Activated gamma-delta T cell treated with anti-CD3 and anti-CD28 coated beads, Interleukin-2, amount 50 U/mL, for 16 hours (primary cell): Measurements from ENCODE around the gene ANKRD34C.

ENCODE experiments used
- DNase-seq: peaks from one replicate; pipeline ENCODE4 v3.0.0-alpha.2; 2020; ENCODE audit warnings: low read depth

The ANKRD34C gene

DNA sequence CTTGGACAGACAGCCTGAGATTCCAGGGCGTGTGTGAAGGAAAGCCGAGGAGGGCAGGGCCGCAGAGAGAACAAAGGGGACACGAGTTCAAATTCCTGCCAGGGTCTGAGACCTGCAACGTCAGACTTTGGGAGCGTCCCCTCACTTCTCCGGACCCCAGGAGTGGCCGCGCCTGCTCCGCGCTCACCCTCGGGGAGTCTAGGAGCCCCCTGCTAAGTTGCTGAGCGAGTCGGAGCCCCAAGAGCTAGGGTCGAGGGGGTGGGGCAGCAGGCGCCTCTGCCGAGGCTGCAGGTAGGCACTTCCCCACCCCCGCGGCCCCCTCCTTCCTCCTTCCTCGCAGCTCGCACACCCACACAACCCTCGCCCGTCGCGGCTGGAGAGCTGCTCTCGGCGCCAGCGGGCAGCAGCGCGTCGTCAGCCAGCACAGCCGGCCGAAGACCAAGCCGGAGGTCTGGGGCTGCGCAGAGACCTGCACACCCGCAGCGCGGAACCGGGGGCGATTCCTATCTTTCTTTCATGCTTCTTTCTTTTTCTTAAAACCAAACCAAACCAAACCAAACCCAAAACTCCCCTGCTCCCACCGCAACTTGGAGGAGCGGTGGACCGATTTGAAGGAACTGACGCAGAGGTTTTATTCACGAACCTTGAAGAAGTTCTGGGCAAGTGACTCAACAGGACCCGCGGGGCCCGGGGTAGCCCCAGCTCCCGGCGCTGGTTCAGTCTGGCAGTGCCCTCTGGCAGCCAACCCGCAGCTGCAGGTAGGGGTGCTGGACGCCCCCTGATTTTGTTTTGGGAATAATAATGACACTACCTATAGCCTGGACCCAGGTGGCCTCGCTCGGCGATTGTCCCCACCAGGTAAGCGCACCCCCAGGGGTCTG lies at the start of gene ANKRD34C:
TSS of gene ANKRD34C (plus strand) at position 352 of the 881 bp plus-strand sequence. CDS start 10,563 bp downstream, outside the sequence.
- DNase-seq = no peak

DNA sequence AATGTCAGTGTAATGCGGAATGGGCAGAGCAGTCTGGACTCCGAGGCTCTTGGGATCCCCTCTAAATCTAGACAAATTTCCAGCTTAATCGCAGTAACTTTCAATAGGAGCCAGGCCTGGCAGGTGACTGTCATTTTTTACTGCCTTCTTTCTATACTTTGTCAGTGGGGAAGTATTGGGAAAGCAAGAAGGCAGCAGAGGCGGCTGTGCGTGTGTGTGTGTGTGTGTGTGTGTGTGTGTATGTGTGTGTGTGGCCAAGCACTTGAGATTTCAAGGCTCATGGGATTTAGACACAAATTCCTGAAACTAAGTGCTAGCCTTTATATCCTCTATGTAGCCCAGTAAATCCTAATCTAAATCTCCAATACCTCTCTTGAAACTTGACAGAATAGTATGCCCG lies 49.3 kb upstream of the ANKRD34C start:
- no peak for DNase-seq

DNA sequence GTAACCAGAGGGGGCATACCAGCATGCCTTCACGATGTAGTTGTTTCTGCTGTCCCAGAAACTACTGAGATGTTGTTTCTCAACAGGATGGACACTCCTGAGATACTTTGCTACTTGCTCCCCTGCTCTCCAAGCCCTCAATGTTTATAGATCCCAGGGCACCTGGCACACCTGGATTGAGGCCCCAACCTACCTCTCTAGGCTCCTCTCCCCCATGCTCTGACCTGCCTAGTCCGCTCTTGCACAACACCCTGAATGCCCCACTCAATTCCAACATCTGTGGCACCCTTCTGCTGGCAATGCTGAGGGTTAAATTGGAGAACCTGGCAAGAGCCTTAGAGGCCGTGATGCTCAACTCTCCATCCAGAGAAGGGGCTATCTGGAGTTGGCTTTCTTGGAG lies 42.5 kb upstream of the ANKRD34C start:
- DNase-seq = no peak

DNA sequence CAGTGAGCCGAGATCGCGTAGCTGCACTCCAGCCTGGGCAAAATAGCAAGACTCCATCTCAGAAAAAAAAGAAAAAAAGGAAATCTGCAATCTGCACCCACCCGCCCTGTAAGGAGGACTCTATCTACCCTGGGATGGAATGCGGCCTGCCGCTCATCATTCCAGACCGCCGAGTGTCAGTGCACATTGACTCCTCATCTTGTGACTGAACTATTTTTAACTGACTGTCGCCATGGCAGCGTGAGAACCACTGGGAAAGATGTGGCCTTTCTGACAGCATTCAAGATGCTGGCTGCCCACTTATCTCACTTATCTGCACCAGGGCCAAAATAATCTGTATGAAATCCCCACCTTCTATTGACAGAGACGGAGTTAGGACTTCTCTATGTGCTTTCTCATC lies 38.8 kb upstream of the ANKRD34C start:
- no peak for DNase-seq

DNA sequence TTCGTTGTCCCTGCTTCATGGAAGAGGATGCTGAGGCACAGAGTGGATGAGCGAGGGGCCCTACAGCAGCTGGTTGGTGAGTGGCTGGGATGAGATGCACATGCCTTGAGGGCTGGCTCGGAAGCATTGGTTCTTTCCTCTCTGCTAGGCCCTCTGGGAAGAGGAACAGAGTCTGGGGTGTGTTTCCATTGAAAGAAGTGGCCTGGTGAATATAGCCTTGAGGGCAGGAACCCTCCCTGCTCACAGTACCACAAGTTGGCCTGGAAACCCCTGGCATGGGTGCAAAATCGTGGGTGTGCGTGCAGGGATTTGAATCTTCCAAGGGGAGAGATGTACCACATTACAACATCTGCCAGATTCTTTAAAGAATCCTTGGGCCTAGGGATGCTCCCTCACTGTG lies 37.6 kb upstream of the ANKRD34C start:
- DNase-seq = no peak

DNA sequence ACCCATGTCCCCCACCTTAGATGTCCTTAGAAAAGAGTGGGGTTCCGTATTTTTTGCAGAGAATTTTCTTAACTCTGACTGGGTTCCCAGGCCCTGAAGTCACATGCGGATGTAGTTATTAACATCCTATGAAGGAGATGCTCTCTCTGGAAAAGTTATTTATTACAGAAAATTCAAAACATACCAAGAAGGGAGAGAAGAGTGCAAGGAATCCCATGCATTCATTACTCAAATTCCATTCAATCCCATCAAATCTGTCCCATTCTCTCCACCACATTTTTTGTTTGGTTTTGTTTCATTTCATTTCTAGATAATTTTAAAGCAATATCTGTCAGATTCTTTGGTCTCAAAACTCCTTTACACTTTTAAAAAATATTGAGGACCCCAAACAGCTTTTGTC lies 34.3 kb upstream of the ANKRD34C start:
- no peak for DNase-seq

DNA sequence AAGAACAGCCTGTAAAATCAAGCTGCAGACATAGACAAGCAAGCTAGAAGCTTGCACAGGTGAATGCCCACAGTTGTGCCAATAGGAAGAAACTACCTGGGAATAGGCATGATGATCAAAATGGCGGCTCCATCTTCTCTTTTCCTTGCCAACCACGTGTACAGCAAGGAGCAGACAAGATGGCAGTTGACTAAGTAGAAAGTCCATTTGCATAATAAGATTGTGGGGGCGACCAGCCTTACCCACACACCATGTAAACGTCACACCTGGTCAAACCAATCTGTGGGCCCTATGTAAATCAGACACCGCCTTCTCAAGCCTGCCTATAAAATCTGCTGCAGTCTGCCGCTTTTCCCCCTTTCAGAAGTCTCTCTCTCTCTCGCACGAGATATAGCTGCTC lies 25.1 kb upstream of the ANKRD34C start:
- DNase-seq = no peak

DNA sequence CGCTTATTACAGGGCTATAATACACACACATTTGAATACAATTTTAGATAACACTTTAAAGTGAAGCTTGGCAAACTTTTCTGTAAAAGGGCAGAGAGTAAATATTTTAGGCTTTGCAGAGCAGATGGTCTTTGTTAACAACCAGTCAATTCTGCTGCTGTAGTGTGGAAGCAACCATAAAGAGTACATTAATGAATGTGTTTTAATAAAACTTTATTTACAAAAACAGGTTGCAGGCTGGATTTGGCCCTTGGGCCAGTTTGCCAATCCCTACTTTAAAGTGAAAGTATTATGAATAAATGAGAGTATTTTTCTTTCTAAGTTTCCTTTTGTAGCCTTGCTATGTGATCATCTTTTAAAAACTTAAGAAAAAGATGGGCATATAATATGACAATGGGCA lies 20.7 kb upstream of the ANKRD34C start:
- no peak for DNase-seq

DNA sequence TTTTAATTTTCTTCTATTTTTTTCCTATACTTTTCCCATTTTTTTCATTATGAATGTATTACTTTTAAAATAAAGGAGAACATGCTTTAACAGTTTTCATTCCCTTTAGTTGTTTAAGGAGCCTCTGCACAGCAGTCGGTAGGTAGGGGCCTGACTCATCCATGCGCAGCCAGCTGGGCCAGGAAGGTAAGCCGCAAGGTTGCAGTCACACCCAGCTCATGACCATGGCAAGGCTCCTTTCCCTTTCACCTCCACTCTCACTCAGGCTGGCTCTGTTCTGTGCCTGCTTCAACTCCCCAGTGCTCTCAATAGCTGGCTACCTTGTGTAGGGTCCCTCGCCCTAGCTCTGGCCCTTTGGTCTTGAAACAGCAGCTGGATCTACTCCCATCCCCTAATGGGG lies 17.4 kb upstream of the ANKRD34C start:
- no peak for DNase-seq

DNA sequence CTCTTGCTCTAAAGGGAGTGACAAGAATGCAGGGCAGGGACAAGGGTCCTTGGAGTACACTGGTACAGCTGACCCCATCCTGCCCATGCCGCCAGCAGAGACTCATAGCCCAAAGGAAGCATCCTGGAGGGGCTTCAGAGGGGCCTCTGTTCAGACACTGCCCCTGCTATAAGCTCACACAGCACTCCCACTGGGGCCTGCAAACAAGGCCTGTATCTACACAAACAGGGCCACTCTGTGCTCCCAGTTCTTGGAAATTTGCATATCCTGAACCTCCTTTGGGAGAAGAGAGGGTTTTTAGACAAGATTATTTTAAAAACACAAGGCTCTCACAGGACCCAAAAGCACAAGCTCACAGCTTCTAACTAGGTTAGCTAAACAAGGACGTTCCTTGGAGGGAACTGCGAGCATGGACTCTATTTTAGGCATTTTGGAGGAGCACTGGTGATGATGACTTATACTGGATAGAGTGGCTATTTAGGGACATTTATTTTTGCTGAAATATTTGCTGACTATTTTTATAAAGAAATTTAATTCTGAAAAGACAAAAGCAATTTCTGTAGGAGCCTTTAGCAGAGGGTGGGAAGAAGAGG lies 16.4 kb upstream of the ANKRD34C start:
- DNase-seq = no peak

DNA sequence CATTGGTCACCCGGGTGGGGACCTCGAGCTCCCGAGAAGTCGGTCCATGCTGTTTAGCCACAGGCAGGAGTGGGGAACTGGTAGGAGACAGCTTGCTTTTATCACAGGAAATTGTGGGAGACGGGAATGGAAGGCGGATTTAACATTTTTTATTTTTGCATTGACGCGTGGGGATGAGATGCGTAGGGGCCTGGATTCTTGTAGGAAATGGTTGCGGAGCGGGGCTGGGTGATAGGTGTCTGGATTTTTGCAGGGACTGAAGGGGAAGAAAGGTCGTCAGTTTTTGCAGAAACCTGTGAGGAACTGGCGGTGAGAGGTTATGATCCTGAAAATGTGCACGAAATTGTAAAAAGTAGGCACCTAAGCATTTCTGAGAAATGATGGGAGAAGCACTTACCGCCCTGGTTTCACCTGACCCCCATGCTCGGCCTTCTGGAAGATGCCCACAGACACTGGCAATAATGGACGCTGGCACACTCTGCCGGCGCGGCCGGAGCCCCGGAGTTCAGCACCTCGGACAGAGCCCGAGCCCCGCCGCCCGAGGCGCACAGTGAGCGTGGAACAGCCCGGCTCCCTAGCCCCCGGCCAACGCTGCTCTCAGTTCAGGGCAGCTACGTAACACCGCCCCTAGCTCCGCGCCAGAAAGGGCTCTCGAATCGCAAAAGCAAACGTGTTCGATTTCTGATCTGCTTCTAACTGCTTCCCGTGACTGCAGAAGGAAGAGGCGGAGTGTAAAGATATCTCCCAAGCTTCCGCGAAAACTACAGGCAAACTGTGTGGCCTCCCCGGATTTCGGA lies 928 bp downstream of the ANKRD34C start:
- no peak for DNase-seq

DNA sequence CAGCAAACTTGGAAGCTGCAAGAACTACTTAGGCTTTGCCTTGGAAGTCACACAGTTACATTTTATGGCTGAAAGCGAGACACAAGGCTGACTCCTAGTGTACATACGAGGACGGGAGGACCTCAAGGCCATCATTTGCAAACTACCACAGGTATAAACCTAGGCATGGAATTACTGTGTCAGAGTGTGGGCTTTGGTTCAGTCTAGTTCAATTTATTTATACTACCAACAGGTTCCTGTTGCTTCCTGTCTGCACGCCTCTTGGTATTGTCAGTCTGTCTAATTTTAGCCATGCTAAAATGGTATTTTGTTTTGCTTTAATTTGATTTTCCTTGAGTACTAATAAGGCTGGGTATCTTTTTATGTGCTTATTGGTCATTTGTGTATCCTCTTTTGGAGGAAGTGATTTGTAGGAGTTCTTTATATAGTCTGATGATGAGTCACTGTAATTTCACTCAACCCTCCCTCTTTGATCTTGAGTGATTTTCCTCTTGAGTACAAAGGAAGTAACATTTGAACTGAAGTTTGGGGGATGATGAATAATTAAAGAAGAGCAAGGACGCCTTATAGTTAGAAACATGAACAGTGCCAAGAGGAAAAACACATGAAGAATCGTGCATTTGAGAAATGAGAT lies 8.2 kb downstream of the ANKRD34C start:
- no peak for DNase-seq

DNA sequence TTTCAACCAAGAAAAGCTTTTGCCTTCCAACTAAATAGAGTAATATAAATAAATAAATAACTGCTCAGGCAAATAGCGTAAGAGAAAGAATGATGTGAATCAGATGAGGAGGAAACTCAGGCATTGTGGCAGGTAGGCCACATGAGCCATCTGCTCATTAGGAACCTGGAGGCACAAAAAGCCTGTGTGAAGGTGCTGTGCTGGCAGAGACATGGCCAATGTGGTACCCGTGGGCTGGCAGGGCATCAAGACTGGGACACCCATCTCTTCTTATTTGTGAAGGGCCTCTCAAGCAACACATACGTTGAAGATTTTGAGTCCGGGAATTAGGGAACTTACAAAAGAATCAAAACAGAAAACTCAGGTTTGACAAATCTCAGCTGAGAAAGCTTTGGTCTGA lies 9.5 kb downstream of the ANKRD34C start:
- no peak for DNase-seq

DNA sequence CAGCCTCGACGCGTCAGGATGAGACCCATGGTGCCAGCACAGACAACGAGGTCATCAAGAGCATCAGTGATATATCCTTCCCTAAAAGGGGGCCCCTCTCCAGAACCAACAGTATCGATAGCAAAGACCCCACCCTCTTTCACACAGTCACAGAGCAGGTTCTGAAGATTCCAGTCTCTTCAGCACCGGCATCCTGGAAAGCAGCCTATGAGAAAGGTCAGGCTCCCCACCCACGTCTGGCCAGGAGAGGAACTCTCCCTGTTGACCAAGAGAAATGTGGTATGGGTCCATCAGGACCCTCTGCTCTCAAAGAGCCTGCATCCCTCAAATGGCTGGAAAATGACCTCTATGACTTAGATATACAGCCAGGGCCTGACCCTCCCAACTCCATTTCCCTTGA lies 11.6 kb downstream of the ANKRD34C start:
- no peak for DNase-seq

DNA sequence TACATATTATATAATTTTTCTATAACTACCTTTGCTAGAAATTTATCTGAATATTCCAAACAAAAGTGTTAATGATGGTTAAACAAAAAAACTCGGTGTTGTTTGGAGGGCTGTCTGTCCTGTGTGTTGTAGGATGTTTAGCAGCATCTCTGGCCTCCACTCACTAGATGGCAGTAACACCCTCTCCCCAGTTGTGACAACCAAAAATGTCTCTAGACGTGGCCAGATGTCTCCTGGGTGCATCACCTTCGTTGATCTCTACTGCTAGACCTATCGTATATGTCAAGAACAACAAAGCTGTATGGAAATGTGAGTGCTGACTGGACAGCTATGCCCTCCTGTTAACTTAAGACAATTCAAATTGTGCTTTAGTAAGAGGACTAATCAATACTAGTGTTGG lies 14.1 kb downstream of the ANKRD34C start:
- DNase-seq = no peak

DNA sequence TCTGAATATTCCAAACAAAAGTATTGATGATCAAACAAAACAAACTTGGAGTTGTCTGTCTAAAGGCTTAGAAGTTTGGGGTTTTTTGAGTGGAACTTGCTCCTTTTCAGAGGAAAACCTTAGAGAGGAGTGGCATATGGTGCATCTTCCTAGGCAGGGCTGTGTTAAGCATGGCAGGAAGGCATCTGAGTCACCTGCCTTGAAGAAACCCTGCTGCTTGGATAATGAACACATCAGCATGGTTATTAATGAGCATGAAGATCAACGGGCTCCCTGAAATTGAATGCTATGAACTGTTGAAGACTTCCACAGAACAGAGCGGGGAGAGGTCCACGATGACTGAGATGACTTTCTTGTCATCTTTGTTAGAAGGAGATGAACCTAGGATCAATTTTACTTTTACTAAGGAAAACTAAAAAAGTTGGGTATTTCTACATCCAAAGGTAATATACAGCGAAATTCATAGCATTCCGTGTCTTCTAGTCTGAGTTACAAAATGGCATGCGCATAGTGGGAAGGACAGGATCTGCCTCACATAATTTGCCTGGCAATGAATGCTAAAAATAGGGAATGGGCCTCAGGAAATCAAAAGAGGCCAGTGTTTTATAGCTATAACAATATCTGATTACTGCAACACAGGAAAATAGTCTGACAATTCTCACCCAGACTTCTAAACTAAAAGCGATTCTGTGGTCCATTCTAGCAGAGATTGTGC lies 16.8 kb downstream of the ANKRD34C start:
- DNase-seq = no peak

DNA sequence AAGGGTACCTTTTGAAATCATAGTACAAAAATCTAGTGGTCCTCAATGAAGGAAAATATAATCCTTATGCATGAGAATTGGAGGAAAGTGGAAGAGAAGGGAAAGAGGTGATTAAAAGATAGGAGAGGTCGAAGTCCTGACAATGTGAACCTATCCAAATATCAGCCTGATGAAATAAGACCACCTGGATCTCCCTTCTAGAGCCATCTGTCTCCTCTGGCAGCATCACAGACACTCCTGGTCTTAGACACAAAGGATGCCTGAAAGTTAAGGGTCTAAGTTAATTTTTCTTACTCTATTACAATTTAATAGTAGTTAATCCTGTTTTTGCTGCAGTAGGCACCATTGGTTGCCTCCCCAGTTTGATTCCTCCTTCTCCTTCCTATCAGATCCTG lies 17.3 kb downstream of the ANKRD34C start:
- no peak for DNase-seq

DNA sequence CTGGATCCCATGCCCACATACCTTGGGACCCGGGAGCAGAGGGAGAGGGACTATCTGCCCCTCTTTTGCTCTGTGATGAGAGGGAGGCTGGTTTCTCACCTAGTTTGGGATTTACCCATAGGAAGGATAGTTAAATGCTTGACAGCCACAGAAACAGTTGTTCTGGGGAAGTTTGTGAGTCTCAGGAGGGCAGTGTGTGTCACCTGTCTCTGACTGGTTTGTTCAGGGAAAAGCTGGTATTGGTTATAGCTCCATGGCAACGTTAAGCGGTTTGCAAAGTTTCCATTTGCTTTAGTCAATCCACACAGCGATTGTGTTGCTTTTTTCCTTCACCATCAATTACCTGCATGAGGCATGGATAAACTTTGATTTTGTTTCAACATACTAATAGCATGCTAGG lies 24.7 kb downstream of the ANKRD34C start:
- no peak for DNase-seq

DNA sequence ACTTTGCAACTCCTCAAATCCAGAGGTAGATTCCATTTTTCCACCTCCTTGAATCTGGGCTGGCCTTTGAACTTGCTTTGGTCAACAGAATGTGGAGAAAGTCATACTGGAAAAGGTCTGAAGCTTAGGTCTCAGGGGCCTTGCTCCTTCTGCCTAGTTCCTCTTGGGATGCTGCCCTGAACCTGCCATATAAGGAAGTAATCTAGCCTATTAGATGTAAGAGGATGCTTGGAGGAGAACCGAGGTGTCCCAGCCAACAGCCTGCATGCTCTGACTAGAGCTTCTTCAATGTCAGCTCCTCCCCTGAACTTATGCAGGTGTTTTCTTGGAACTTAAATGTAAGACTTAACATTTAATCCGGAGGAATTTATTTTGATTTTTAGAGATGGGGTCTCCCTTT lies 26.4 kb downstream of the ANKRD34C start:
- DNase-seq = no peak

DNA sequence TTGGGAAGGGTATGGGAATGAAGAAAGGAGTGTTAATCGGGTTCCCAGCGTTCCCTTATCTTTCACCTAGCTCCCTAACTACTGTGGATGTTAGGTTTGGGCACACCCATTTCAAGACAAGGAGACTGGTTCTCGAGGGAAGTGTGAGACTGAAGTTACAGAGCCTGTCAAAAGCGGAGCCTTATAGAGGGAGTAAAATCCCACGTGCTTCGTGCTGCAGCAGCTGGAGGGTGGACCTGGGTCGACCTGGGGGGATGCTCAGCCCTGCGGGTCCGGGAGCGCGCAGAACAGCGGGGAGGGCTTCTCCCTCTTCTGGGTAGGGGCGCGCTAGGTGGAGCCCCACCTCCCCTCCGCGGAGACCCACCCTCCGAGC lies 28.1 kb downstream of the ANKRD34C start:
- DNase-seq = no peak

DNA sequence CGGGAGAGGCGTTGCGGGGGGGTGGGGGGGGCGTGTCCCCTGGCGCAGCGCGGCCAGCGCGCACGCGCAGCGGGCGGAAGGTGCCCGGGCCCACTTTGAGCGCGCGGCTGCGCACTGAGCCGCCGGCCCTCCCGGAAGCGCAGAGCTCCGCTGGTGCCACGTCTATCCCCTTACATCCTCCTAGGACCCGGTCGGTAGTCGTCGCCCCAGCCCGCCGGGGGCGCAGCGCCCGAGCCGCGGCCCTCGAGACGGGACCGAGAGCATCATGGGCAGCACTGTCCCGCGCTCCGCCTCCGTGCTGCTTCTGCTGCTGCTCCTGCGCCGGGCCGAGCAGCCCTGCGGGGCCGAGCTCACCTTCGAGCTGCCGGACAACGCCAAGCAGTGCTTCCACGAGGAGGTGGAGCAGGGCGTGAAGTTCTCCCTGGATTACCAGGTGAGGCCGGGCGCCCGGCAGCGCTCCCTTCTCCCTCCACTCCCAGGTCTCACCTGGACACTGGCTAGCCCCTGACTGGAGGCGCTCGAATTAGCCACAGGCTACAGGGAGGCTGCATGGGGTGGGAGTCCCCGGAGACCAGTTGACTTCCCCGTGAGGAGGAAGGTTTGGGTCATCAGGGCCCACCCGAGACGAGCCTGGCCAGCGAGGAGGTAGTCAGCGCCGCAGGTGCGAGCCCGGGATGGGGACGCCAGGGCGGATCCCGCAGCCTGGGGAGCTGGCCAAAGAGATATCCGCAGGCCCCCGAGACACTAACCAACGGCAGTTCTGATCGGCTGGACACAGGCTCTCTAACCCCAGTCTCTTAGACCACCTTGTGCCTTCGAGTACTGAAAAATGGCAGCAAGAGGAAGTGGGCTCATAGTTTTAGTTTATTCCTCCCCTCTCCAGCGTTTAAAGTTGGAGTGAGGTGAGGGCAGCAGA lies 28.7 kb downstream of the ANKRD34C start, which contains the start of gene TMED3:
TSS of gene TMED3 (plus strand) at position 128 of the 916 bp plus-strand sequence. CDS start at position 266, 138 bp downstream.
- peak; percentile 59 for DNase-seq
